GM11168 (cell line): ENCODE results near the gene CYSLTR2.
"Not testable (repeated sequence)": the region's sequence is repeated elsewhere in the genome, so short reads cannot be mapped to it uniquely, and the experiment has no call there.

Source experiments
- in situ Hi-C: fragments of 300-500 bp; cut with MboI; formaldehyde crosslinking; loops from one replicate; pipeline ENCODE4 v1.12.0; 2022; ENCODE audit warnings: low sequenced_read_pairs; ENCODE audit not compliant: unreplicated experiment

Gene CYSLTR2

GRCh38 chr13:48643159-48643558 lies 10.6 kb upstream of the CYSLTR2 start:
- in situ Hi-C loops: no loop called here

GRCh38 chr13:48644141-48644540 lies 9.6 kb upstream of the CYSLTR2 start:
- in situ Hi-C loops: no loop called here

GRCh38 chr13:48644951-48645350 lies 8.8 kb upstream of the CYSLTR2 start:
- in situ Hi-C loops: no loop called here

GRCh38 chr13:48645845-48646244 lies 7.9 kb upstream of the CYSLTR2 start:
- in situ Hi-C loops: no loop called here

- in situ Hi-C loops: no loop called here
Observed at GRCh38 chr13:48646791-48647190, 6.9 kb upstream of the CYSLTR2 start.

GRCh38 chr13:48647625-48648024 lies 6.1 kb upstream of the CYSLTR2 start:
- in situ Hi-C loops: no loop called here

GRCh38 chr13:48648446-48648845 lies 5.3 kb upstream of the CYSLTR2 start:
- in situ Hi-C loops: no loop called here

- in situ Hi-C loops: no loop called here
Observed at GRCh38 chr13:48652851-48653471, 768 bp upstream of the CYSLTR2 start.

- in situ Hi-C loops: no loop called here
Observed at GRCh38 chr13:48654511-48654910, 782 bp downstream of the CYSLTR2 start.

GRCh38 chr13:48655291-48655690 lies 1.6 kb downstream of the CYSLTR2 start:
- in situ Hi-C loops: no loop called here

- in situ Hi-C loops: no loop called here
Observed at GRCh38 chr13:48656608-48657007, 2.9 kb downstream of the CYSLTR2 start.

- in situ Hi-C loops: no loop called here
Observed at GRCh38 chr13:48660361-48661076, 6.8 kb downstream of the CYSLTR2 start.

- in situ Hi-C loops: no loop called here
Observed at GRCh38 chr13:48661107-48661506, 7.4 kb downstream of the CYSLTR2 start.

GRCh38 chr13:48662226-48662625 lies 8.5 kb downstream of the CYSLTR2 start:
- in situ Hi-C loops: no loop called here

GRCh38 chr13:48667136-48667535 lies 13.4 kb downstream of the CYSLTR2 start:
- in situ Hi-C loops: no loop called here

GRCh38 chr13:48671421-48671820 lies 17.7 kb downstream of the CYSLTR2 start:
- in situ Hi-C loops: not testable (repeated sequence)

- in situ Hi-C loops: no loop called here
Observed at GRCh38 chr13:48675247-48675646, 21.5 kb downstream of the CYSLTR2 start.

GRCh38 chr13:48678316-48678715 lies 24.6 kb downstream of the CYSLTR2 start:
- in situ Hi-C loops: no loop called here

- in situ Hi-C loops: no loop called here
Observed at GRCh38 chr13:48679941-48680680, 26.4 kb downstream of the CYSLTR2 start.

GRCh38 chr13:48680756-48681392 lies 27.1 kb downstream of the CYSLTR2 start:
- in situ Hi-C loops: no loop called here

GRCh38 chr13:48681905-48682304 lies 28.2 kb downstream of the CYSLTR2 start:
- in situ Hi-C loops: no loop called here
